KMS-11 (cell line): Measurements from ENCODE around the gene UBA52.
"Not testable (repeated sequence)": the region's sequence is repeated elsewhere in the genome, so short reads cannot be mapped to it uniquely, and the experiment has no call there.

Experiments used
- H2AFZ ChIP-seq: fragments of 200-600 bp; sonication (generic); 2 replicates; pipeline ENCODE4 v1.6.1; 2016; ENCODE audit warnings: antibody characterized with exemption, mixed run types, low read depth
- H3K27ac ChIP-seq: fragments of 200-600 bp; sonication (generic); 2 replicates; pipeline ENCODE4 v1.6.1; 2016; ENCODE audit warnings: mild to moderate bottlenecking, mixed run types
- H3K27me3 ChIP-seq: fragments of 200-600 bp; sonication (generic); 2 replicates; pipeline ENCODE4 v1.6.1; 2017; ENCODE audit warnings: mild to moderate bottlenecking, low read depth, mixed run types, moderate library complexity; ENCODE audit not compliant: insufficient read depth
- H3K36me3 ChIP-seq: fragments of 200-600 bp; sonication (generic); 2 replicates; pipeline ENCODE4 v1.6.1; 2017; ENCODE audit warnings: mild to moderate bottlenecking, mixed run types; ENCODE audit not compliant: insufficient read depth
- H3K4me1 ChIP-seq: fragments of 200-600 bp; sonication (generic); 2 replicates; pipeline ENCODE4 v1.6.1; 2016; ENCODE audit warnings: mild to moderate bottlenecking, low read depth, mixed run types; ENCODE audit not compliant: poor library complexity, severe bottlenecking
- H3K4me2 ChIP-seq: fragments of 200-600 bp; sonication (generic); 2 replicates; pipeline ENCODE4 v1.7.0; 2016; ENCODE audit warnings: mild to moderate bottlenecking, mixed run types
- H3K4me3 ChIP-seq: fragments of 200-600 bp; sonication (generic); IDR thresholded peaks from 2 replicates; pipeline ENCODE4 v1.6.1; 2017; ENCODE audit warnings: low read depth, low read length, mixed read lengths; ENCODE audit not compliant: insufficient read depth
- H3K79me2 ChIP-seq: fragments of 200-600 bp; sonication (generic); 2 replicates; pipeline ENCODE4 v1.6.1; 2016; ENCODE audit warnings: low read depth, mixed run types; ENCODE audit not compliant: insufficient read depth
- H3K9ac ChIP-seq: fragments of 200-600 bp; sonication (generic); 2 replicates; pipeline ENCODE4 v1.6.1; 2016; ENCODE audit warnings: mild to moderate bottlenecking, mixed run types
- H4K20me1 ChIP-seq: fragments of 200-600 bp; sonication (generic); 2 replicates; pipeline ENCODE4 v1.6.1; 2016; ENCODE audit warnings: mild to moderate bottlenecking, mixed run types; ENCODE audit not compliant: insufficient read depth
- CTCF ChIP-seq: fragments of 200-600 bp; sonication (generic); conservative IDR thresholded peaks from 2 replicates; pipeline ENCODE4 v1.6.1; 2017; ENCODE audit warnings: low read depth, mild to moderate bottlenecking, antibody characterized with exemption, low read length, moderate library complexity, mixed read lengths

Gene UBA52

GRCh38 chr19:18539372-18539771, 32.3 kb upstream of the UBA52 start:
- peaks cover 10% of the 10 kb centered on the region for H3K79me2 ChIP-seq
- no peak for TF ChIP-seq CTCF
- H3K4me1 ChIP-seq: peaks cover 8% of the 10 kb centered on the region
- no peak overlapping the region for H3K27ac ChIP-seq
- H4K20me1 ChIP-seq: no peaks in the 10 kb centered on the region
- H2AFZ ChIP-seq: no peak overlapping the region
- H3K36me3 ChIP-seq: no peaks in the 10 kb centered on the region
- H3K4me2 ChIP-seq: no peak overlapping the region
- H3K9ac ChIP-seq: no peak overlapping the region
- no peak overlapping the region for H3K4me3 ChIP-seq
- H3K27me3 ChIP-seq: no peaks in the 10 kb centered on the region

GRCh38 chr19:18540200-18540599, 31.5 kb upstream of the UBA52 start:
- H4K20me1 ChIP-seq, H3K27ac ChIP-seq, H3K36me3 ChIP-seq, H2AFZ ChIP-seq, H3K9ac ChIP-seq, H3K4me2 ChIP-seq, H3K27me3 ChIP-seq, H3K4me3 ChIP-seq: not testable (repeated sequence)
- Histone ChIP-seq H3K4me1 (peaks cover 12% of the 10 kb centered on the region), H3K79me2 (peaks cover 10% of the 10 kb centered on the region)

GRCh38 chr19:18541258-18541991, 30.2 kb upstream of the UBA52 start:
- H3K79me2 ChIP-seq: peaks cover 10% of the 10 kb centered on the region
- peak overlapping the region; percentile 39; the same call in 1 of the 2 replicates for H3K9ac ChIP-seq
- H3K27me3 ChIP-seq: no peaks in the 10 kb centered on the region
- H4K20me1 ChIP-seq: no peaks in the 10 kb centered on the region
- no peak overlapping the region for H3K4me2 ChIP-seq
- H3K4me3 ChIP-seq: no peak overlapping the region
- no peak overlapping the region for H3K27ac ChIP-seq
- H3K4me1 ChIP-seq: peaks cover 12% of the 10 kb centered on the region
- no peak for TF ChIP-seq CTCF
- H3K36me3 ChIP-seq: no peaks in the 10 kb centered on the region
- H2AFZ ChIP-seq: no peak overlapping the region

GRCh38 chr19:18541992-18542940, 29.4 kb upstream of the UBA52 start:
- H4K20me1 ChIP-seq: no peaks in the 10 kb centered on the region
- H3K27ac ChIP-seq: peak overlapping the region; percentile 12; the same call in 1 of the 2 replicates
- peaks cover 12% of the 10 kb centered on the region for H3K4me1 ChIP-seq
- H3K4me2 ChIP-seq: peak overlapping the region; percentile 59
- no peak overlapping the region for H3K4me3 ChIP-seq
- no peak overlapping the region for H2AFZ ChIP-seq
- H3K9ac ChIP-seq: peak overlapping the region; percentile 39; the same call in 1 of the 2 replicates
- TF ChIP-seq CTCF: no peak
- H3K79me2 ChIP-seq: peaks cover 10% of the 10 kb centered on the region
- no peaks in the 10 kb centered on the region for H3K27me3 ChIP-seq
- no peaks in the 10 kb centered on the region for H3K36me3 ChIP-seq
